PC-9 (cell line): ENCODE data around the gene SPATA17. TPM values are rescaled to one million over a fixed set of nuclear protein-coding genes. Genes with fewer than 3 reads are reported as not detected.

Source experiments
- BruUV-seq: library from RNA; stranded (reverse); fragments of 400-500 nt; replicated peaks from 2 replicates; lab custom pipeline; 2021; lab: Mats Ljungman, UMichigan
- CTCF ChIA-PET: fragments of 300-600 bp; sonication (Branson Sonifier 250); formaldehyde crosslinking; loops from one replicate; lab custom pipeline; 2022; ENCODE audit warnings: antibody characterized with exemption; lab: Charles Lee
- POLR2A ChIA-PET: fragments of 300-600 bp; sonication (Branson Sonifier 250); formaldehyde crosslinking; loops from one replicate; lab custom pipeline; 2022; ENCODE audit warnings: antibody characterized with exemption; ENCODE audit not compliant: unreplicated experiment; lab: Charles Lee
- DNase-seq, 2 experiments: peaks; one replicate each; pipeline versions ENCODE4 v3.0.0 to v3.0.0-alpha.2; 2015 to 2022; ENCODE audit warnings: mixed read lengths in 1 of 2
- H2AFZ ChIP-seq: fragments of 200-600 bp; sonication (generic); 2 replicates; pipeline ENCODE4 v1.8.1; 2017; ENCODE audit warnings: antibody characterized with exemption
- H3F3A ChIP-seq: fragments of 200-600 bp; sonication (generic); 2 replicates; pipeline ENCODE4 v1.8.1; 2017; ENCODE audit warnings: antibody characterized with exemption, mild to moderate bottlenecking, low read depth; ENCODE audit not compliant: insufficient read depth
- H3K27ac ChIP-seq: fragments of 200-600 bp; sonication (generic); 2 replicates; pipeline ENCODE4 v1.6.1; 2016; ENCODE audit warnings: mixed run types
- H3K27me3 ChIP-seq: fragments of 200-600 bp; sonication (generic); 2 replicates; pipeline ENCODE4 v1.6.1; 2016; ENCODE audit warnings: low read depth, mixed run types; ENCODE audit not compliant: insufficient read depth
- H3K36me3 ChIP-seq: fragments of 200-600 bp; sonication (generic); 2 replicates; pipeline ENCODE4 v1.6.1; 2016; ENCODE audit warnings: low read depth, mixed run types
- H3K4me1 ChIP-seq: fragments of 200-600 bp; sonication (generic); replicated peaks from 2 replicates; pipeline ENCODE4 v1.6.1; 2016; ENCODE audit warnings: mixed run types; ENCODE audit not compliant: insufficient read depth
- H3K4me2 ChIP-seq: fragments of 200-600 bp; sonication (generic); 2 replicates; pipeline ENCODE4 v1.6.1; 2017; ENCODE audit warnings: mixed run types
- H3K4me3 ChIP-seq: fragments of 200-600 bp; sonication (generic); 2 replicates; pipeline ENCODE4 v1.6.1; 2016; ENCODE audit warnings: mixed run types
- H3K79me2 ChIP-seq: fragments of 200-600 bp; sonication (generic); 2 replicates; pipeline ENCODE4 v1.6.1; 2017; ENCODE audit warnings: low read depth, mixed run types
- H3K9me2 ChIP-seq: fragments of 200-600 bp; sonication (generic); 2 replicates; pipeline ENCODE4 v1.8.1; 2017; ENCODE audit warnings: mild to moderate bottlenecking; ENCODE audit not compliant: insufficient read depth
- H3K9me3 ChIP-seq: fragments of 200-600 bp; sonication (generic); 2 replicates; pipeline ENCODE4 v1.8.1; 2016; ENCODE audit warnings: low read depth; ENCODE audit not compliant: insufficient read depth
- H4K20me1 ChIP-seq: fragments of 200-600 bp; sonication (generic); 2 replicates; pipeline ENCODE4 v1.8.1; 2017; ENCODE audit not compliant: insufficient read depth
- CTCF ChIP-seq: fragments of 200-600 bp; sonication (generic); conservative IDR thresholded peaks from 2 replicates; pipeline ENCODE4 v1.6.1; 2017; ENCODE audit warnings: mixed run types, antibody characterized with exemption, mild to moderate bottlenecking, moderate library complexity
- EZH2 ChIP-seq: fragments of 200-600 bp; sonication (generic); IDR thresholded peaks from 2 replicates; pipeline ENCODE4 v1.8.0; 2017; ENCODE audit warnings: antibody characterized with exemption, low read depth
- intact Hi-C: fragments of 100-400 bp; cut with micrococcal nuclease; formaldehyde crosslinking; loops from one replicate; pipeline ENCODE4 v1.10.0; 2022; ENCODE audit not compliant: unreplicated experiment
- total RNA-seq: library from RNA; stranded (reverse); gene quantifications from 2 replicates; pipeline ENCODE4 v1.2.3, GENCODE V29; 2021

SPATA17 gene
- total RNA-seq, 1 experiment from 2014 or later: 8.9 TPM

- no peaks in the 10 kb centered on the region for H3K9me3 ChIP-seq
- no peak for DNase-seq
- intact Hi-C loops: no loop called here
- H3F3A ChIP-seq: no peaks in the 10 kb centered on the region
- CTCF ChIA-PET: no interaction called here
- H3K27me3 ChIP-seq: no peaks in the 10 kb centered on the region
- no TSS peak for BruUV-seq
- no peak for TF ChIP-seq EZH2
- no peak for TF ChIP-seq CTCF
- H3K79me2 ChIP-seq: no peaks in the 10 kb centered on the region
- H3K27ac ChIP-seq: no peak overlapping the region
- no peak overlapping the region for H2AFZ ChIP-seq
- no peaks in the 10 kb centered on the region for H3K9me2 ChIP-seq
- H3K4me1 ChIP-seq: no peaks in the 10 kb centered on the region
- no peak overlapping the region for H3K4me2 ChIP-seq
- POLR2A ChIA-PET: no interaction called here
- no peaks in the 10 kb centered on the region for H4K20me1 ChIP-seq
- no peaks in the 10 kb centered on the region for H3K36me3 ChIP-seq
- H3K4me3 ChIP-seq: no peak overlapping the region
Observed at GRCh38 chr1:217876896-217877295, 245.8 kb downstream of the SPATA17 start.

DNA sequence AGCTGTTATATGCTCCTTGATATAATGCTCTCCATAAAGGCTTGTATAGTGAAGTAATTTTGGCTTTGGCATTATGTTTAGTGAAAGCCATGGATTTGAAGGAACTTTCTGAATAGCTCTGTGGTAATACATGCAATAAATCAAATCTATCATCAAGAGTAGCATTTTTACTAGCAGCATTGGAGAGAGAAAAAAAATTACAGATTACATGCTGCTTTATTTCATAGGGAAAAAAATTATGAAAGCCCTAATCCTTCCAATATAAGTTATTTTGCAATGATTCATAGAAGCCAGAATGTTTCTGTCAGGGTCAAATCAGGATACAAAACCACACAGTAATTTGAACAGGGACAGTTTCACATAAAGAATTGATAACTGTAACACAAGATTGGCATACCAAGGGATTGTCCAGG is 250.0 kb downstream of the SPATA17 start:
- H3F3A ChIP-seq: no peaks in the 10 kb centered on the region
- no peaks in the 10 kb centered on the region for H3K79me2 ChIP-seq
- intact Hi-C loops: no loop called here
- H3K27me3 ChIP-seq: no peaks in the 10 kb centered on the region
- ChIA-PET POLR2A (no interaction called here), CTCF (no interaction called here)
- H3K4me1 ChIP-seq: no peaks in the 10 kb centered on the region
- no peaks in the 10 kb centered on the region for H3K9me2 ChIP-seq
- no peak overlapping the region for H3K4me2 ChIP-seq
- no peak overlapping the region for H3K27ac ChIP-seq
- no peaks in the 10 kb centered on the region for H3K9me3 ChIP-seq
- H4K20me1 ChIP-seq: no peaks in the 10 kb centered on the region
- DNase-seq: no peak
- TF ChIP-seq EZH2: no peak
- no peak for TF ChIP-seq CTCF
- no peaks in the 10 kb centered on the region for H3K36me3 ChIP-seq
- no peak overlapping the region for H3K4me3 ChIP-seq
- no peak overlapping the region for H2AFZ ChIP-seq
- BruUV-seq: no TSS peak

DNA sequence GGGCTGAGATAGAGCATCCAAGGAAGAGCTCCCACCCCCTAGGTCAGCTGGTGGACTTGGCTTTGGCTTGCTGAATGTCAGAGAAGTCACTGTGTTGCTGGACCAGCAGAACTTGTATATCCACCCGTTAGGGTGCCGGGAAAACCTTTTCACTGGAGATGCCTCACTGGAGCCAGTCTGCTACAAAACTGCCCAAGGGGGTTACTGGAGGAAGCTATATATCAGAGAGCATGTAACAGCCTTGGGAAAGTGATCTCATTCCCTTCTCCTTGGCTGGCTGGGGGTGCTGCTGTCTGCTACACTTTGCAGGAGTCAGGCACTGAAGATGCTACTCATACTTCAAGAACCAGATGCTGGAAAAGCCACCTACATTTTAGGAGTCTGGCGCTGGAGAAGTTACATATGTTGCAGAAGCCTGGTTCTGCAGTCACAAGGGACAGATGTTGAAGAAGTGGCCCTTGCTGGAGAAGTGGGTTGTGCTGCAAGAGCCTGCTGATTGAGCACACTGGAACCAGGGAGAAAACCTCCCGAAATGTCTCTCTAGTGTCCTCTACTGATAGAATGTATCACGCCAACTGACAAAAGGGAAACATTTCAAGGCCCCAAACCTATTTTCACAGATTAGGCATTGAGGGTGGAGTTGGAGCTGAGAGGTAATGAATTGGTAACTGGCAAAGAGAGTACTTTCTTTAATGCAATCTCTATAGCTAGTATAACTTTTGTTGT is 250.6 kb downstream of the SPATA17 start:
- Histone ChIP-seq H3K27me3 (no peaks in the 10 kb centered on the region), H3K36me3 (no peaks in the 10 kb centered on the region), H3K9me3 (no peaks in the 10 kb centered on the region), H3K4me2 (no peak overlapping the region), H3F3A (no peaks in the 10 kb centered on the region), H3K27ac (no peak overlapping the region), H3K79me2 (no peaks in the 10 kb centered on the region), H2AFZ (no peak overlapping the region), H3K4me3 (no peak overlapping the region), H3K4me1 (no peaks in the 10 kb centered on the region), H4K20me1 (no peaks in the 10 kb centered on the region), H3K9me2 (no peaks in the 10 kb centered on the region)
- intact Hi-C loops: no loop called here
- no peak for DNase-seq
- ChIA-PET POLR2A (no interaction called here), CTCF (no interaction called here)
- no peak for TF ChIP-seq CTCF
- no peak for TF ChIP-seq EZH2
- BruUV-seq: no TSS peak
